ENCODE data around the gene TMPRSS13.

TMPRSS13 gene

GRCh38 chr11:117851106-117851505, 78.1 kb downstream of the TMPRSS13 start:
- no peak overlapping the region for H3K4ac ChIP-seq (ENCODE audit: low read depth, low read length)
- peaks cover 2% of the 10 kb centered on the region for H3K9me3 ChIP-seq (ENCODE audit: insufficient read depth, low read depth, low read length)
- H3K9ac ChIP-seq (ENCODE audit: low read length), result no peak overlapping the region
- no peak overlapping the region for H4K8ac ChIP-seq (ENCODE audit: low read depth, low read length)
- H3K4me3 ChIP-seq (ENCODE audit: low read depth, low read length), result no peak overlapping the region
- no peak overlapping the region for H3K27ac ChIP-seq (ENCODE audit: low read depth, low read length)
- H3K18ac ChIP-seq (ENCODE audit: low read length), result no peak overlapping the region
- no peak overlapping the region for H3K23ac ChIP-seq (ENCODE audit: low read length)
- H3K36me3 ChIP-seq (ENCODE audit: control insufficient read depth in 1 of 2, insufficient read depth in 2 of 2, low read length in 2 of 2), result no peaks in the 10 kb centered on the region
- no peak overlapping the region for H2AFZ ChIP-seq (ENCODE audit: insufficient read depth, low read length, poor library complexity)
- H2BK120ac ChIP-seq (ENCODE audit: insufficient read depth, low read length, poor library complexity), result no peak overlapping the region
- H4K91ac ChIP-seq (ENCODE audit: low read depth, low read length), result no peak overlapping the region
- H2AK5ac ChIP-seq (ENCODE audit: low read length), result no peak overlapping the region
- no peak overlapping the region for H2BK5ac ChIP-seq (ENCODE audit: low read depth, low read length, poor library complexity)
- H3K27me3 ChIP-seq (ENCODE audit: insufficient read depth, low read length), result no peaks in the 10 kb centered on the region
- H4K12ac ChIP-seq (ENCODE audit: low read depth, low read length), result no peak overlapping the region
- no peaks in the 10 kb centered on the region for H3K4me1 ChIP-seq (ENCODE audit: control insufficient read depth in 1 of 2, insufficient read depth in 2 of 2, low read length in 2 of 2)
- no peaks in the 10 kb centered on the region for H3K79me1 ChIP-seq (ENCODE audit: low read length)
- no peak overlapping the region for H3K4me2 ChIP-seq (ENCODE audit: low read length)
- DNase-seq, result no peak
- H2BK12ac ChIP-seq (ENCODE audit: low read length), result no peak overlapping the region
- H3K14ac ChIP-seq (ENCODE audit: low read length), result no peak overlapping the region
- no CpG with 5 or more reads among the region's 3 CpGs for WGBS (ENCODE audit: extremely low coverage, insufficient coverage, insufficient read length)
- no peaks in the 10 kb centered on the region for H3K79me2 ChIP-seq (ENCODE audit: control insufficient read depth, insufficient read depth, low read length, poor library complexity)

All from trophoblast cell (in vitro differentiated cells and primary cell).